Measurements from ENCODE around the gene UBASH3A.

DNA sequence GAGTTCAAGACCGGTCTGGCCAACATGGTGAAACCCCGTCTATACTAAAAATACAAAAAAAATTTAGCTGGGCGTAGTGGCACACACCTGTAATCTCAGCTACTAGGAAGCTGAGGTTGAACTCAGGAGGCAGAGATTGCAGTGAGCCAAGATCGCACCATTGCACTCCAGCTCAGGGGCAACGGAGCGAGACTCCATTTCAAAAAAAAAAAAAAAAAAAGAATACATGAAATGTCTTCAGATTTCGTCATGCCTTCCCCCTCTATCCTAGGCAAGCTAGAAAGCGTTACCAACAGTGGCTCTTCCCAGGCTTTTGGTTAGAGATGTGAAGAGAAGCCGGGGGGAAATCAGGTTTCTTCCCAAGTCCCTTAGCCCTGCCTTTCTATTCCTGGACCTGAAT lies 41.0 kb upstream of the UBASH3A start:
- TF ChIP-seq, protein P1, sequence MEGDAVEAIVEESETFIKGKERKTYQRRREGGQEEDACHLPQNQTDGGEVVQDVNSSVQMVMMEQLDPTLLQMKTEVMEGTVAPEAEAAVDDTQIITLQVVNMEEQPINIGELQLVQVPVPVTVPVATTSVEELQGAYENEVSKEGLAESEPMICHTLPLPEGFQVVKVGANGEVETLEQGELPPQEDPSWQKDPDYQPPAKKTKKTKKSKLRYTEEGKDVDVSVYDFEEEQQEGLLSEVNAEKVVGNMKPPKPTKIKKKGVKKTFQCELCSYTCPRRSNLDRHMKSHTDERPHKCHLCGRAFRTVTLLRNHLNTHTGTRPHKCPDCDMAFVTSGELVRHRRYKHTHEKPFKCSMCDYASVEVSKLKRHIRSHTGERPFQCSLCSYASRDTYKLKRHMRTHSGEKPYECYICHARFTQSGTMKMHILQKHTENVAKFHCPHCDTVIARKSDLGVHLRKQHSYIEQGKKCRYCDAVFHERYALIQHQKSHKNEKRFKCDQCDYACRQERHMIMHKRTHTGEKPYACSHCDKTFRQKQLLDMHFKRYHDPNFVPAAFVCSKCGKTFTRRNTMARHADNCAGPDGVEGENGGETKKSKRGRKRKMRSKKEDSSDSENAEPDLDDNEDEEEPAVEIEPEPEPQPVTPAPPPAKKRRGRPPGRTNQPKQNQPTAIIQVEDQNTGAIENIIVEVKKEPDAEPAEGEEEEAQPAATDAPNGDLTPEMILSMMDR (IDR thresholded peaks at IDR 0.05), result no peak
- TF ChIP-seq EZH2 (IDR thresholded peaks at IDR 0.05; ENCODE audit: borderline replicate concordance, insufficient read depth, low read depth, low read length, poor library complexity, severe bottlenecking), result no peak

All from B cell (primary cell).